Stimulated activated CD4-positive, alpha-beta T cell treated with anti-CD3 and anti-CD28 coated beads, Interleukin-4, amount 100 ng/mL, for 4 hours (primary cell): Measurements from ENCODE around the gene TTLL11.

Source experiments
- DNase-seq, 2 experiments: peaks; one replicate each; pipeline ENCODE4 v3.0.0-alpha.2; 2020

The TTLL11 gene

DNA sequence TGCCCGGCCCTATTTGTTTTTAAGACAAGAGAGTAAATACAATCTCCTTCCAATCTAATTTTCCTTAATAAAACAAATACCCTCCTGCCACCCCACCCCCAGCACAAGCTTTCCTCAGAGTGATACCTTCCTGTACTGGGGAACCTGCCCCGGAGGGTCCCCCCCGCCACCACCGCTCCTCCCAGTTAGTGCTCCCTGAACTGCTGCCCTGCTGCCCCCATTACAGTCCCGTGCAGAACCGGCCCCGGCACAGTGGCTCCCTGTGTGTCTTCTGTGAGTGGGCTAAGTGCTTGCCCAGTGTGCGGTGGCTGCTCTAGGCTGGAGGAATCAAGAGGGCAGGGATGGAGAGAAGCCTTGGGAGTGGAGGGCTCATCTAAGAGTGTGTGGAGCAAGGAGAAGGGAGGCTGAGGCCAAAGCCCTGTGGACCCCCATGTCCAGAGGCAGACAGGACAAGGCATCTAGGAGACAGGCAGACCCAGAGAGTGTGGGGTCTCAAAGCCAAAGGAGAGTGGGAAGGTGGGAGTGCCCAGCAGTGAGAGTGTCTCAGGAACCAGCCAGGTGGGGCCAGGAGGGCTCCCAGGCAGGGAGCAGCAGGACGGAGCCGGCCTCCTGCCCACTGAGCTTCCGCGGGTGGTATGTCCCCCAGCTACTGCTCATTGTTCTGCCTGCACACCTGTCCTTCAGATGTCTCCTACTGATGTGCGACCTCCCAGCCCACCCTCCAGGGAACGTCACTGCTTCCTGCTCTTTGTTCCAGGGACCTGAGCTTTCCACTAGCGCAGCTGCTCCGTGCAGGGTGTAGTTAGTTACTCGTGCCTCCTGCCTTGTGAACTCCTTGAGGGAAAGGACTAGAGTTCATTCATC is 312.7 kb downstream of the TTLL11 start:
- no peak for DNase-seq

DNA sequence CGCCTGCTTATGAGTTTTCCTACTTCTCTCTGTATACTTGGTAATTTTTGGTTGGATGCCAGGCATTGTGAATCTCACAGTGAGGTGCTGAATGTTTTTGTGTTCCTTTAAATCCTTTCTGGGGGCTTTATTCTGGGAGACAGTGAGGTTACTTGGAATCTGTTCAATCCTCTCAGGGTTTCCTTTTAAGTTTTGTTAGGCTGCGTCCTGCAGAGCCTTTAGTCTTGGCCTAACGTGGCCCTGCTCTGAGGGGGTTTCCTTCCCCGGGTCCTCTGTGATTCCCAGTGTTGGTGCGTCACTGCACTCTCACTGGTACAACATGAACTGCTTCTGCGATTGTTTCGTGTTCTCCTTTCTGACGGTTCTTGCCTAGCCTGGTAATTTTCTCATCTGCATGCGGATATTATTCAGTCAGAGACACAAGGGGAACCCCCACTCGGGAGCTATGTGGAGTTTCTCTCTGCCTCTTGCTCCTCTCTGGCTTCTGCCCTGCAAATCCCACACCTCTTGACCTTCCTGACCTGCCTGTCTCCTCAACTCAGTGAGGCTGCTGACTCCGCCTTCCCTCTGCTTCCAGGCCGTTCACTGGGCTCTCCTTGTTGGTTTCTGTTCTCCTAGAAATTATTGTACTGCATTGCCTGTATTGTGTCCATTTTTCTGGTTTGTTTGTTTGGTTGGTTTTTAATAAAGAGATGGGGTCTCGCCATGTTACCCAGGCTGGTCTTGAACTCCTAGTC is 313.6 kb downstream of the TTLL11 start:
- DNase-seq = no peak

DNA sequence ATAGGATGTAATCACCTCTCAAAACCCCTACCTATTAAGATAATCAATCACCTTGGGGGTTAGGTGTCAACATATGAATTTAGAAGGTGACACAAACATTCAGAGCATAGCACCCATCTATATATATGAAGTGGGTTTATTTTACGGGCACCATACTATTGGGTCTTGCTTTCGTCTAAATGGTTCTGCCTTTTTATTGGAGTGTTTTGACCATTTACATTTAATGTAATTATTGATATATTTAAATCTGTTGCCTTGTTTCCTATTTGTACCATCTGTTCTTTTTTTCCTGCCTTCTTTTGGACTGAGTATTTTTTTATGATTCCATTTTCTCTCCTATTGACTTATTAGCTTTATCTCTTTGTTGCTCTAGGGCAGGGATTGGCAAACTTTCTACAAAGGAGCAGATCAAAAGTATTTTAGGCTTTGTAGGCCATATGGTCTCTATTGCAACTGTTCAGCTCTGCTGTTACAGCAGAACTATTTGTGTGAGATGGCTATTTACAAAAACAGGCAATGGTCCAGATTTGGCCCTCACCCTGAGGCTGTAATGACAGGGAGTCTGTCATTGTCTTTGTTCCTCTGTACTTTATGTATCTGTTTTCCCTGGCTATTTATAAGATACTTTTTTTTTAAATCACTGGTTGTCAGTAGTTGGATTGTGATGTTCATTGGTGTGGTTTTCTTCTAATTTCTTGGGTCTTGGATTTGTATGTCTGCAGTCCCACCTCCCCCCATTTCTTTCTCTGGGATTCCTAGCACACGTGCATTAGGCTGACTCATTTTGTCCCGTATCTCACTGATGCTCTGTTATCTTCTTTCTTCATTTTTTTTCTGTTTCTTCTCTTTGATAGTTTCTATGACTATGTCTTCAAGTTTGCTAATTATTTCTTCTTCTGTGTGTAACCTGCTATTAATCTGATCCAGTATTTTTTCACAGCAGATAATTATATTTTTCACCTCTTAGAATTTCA is 314.6 kb downstream of the TTLL11 start:
- no peak for DNase-seq

DNA sequence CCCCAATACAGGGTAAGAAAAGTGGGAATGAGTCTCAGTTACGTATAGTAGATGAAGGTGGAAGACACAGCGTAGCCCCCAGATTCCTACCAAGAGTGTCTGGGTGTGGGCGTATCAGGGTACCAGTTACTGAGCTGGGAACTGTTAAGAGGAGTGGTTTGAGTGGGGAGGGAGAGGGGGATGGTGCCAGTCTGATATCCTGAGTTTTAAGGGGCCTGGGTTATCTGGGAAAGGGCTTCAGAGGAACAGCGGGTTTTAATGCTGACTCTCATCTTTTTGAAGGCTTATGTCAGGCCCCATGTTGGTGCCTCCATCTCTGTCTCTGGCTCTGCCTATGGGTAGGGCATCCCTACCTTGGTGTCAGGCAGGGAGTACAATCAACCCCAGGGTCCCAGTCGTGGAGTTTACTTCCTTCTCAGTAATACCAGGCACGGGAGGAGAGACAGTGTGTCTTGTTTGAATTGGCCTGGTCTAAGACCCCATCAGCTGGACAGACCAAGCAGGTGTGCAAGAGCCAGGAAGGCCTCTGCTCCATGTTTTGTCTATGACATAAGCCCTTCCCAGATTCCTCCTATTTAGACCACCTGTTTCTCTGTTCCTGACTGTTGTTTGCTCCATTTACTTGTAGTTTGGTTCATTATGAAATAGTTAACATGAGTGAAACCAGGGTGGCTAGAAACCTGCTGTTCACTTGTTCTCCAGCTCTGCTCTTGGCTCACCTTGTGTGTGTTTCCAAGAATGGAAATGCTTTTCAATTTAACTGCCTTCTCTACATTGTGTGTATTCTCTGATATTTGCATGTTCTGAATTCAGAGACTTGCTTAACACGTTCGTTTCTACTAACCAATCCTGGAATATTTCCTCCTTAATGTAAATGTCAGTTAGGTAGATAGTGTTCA is 316.1 kb downstream of the TTLL11 start:
- no peak for DNase-seq

DNA sequence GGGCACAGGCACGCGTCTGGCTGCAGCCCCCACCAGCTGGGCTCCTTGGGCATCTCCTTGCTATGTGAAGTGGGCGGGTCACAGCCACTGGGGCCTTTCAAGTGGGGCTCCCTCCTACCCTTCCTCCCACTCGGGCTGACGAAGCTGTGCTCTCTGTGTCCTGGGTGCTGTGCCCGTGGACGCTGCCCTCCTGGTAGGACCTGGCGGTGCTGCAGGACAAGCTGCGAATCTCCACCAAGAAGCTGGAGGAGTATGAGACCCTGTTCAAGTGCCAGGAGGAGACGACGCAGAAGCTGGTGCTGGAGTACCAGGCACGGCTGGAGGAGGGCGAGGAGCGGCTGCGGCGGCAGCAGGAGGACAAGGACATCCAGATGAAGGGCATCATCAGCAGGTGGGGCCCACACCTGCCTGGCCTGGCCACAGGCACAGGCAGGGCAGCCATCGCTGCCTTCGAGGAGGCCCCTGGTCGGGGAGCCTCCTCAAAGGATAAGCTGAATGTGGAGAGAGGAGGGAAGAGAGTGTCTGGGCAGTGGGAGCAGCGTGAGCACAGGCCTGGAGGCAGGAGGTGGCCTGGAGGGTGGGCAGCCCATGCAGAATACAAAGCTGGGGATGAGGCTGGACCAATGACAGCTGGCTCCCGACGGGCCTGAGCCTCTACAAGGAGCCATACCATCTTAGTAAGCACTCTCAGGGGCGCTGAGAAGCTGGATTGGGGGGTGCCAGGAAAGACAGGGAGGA is 316.9 kb downstream of the TTLL11 start:
- DNase-seq = no peak

DNA sequence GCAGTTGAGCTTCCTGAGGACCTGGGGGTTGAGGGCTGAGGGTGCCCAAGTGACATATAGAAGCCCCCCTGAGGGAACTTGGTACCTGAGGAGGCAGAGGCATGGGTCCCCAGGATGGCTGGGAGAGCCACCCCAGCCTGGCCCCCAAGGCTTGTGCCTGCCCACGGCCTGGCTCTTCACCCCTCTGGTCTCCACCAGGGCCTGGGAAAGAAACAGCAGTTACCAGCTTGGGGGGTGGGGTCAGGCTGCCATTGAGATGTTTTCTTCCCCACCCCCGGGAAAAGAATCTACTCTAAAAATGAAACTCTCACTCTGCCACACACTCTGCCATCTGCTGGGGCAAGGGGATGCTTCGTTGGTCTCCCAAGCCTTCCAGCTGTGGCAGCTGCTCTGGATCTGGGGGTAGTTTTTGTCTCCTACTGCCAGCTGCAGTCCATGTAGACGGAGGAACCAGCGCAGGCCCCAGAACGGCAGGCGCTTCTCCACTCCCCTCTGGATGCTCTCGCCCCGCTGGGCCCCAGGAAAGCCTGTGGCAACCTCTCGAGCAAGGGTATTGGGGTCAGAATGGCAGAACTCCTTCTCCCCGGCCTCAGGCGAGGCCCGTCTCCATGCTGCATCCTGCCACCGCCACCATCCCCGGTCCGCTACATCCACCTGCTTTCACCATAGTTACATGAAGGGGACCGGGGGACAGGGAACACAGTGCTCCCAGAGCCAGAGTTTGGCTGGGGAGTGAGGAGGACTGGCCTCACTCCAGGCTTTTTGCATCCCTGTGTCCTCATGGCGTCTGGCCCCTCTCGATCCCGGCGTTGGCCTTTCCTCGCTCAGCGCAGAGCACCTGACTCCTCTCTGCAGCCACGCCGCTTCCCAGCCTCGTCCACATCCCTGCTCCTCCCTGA is 318.1 kb downstream of the TTLL11 start:
- DNase-seq = no peak

DNA sequence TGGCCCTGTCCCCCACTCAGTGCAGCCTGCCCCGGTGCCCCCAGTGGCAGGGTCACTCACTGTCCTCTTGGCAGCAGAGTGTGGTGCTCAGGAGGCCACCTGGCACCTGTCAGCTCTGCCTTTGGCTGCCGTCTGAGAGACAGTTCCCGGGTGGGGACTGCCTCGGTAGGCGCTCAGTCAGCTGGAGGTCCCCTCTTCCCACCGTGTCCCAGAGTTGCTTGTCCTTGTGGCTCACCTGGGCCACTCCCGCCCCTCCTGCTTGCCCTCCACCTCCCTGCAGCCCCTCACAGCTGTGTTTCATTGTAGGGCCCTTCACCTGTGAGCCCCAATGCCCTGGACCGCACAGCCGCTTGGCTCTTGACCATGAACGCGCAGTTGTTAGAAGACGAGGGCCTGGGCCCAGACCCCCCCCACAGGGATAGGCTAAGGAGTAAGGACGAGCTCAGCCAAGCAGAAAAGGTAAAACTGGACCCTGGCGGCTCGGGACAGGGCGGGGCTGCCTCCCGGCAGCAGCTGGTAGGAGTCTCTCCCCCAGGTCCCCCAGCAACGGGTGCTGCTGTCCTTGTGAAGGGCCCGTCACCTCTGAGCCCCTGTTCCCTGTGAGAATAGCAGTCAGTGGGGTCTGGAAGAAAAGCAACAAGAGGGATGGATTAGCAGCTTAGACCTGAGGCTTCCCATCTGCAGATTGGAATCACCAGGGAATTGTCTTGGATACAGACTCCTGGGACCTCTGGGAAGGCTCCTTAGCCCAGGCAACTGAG is 319.0 kb downstream of the TTLL11 start:
- no peak for DNase-seq

DNA sequence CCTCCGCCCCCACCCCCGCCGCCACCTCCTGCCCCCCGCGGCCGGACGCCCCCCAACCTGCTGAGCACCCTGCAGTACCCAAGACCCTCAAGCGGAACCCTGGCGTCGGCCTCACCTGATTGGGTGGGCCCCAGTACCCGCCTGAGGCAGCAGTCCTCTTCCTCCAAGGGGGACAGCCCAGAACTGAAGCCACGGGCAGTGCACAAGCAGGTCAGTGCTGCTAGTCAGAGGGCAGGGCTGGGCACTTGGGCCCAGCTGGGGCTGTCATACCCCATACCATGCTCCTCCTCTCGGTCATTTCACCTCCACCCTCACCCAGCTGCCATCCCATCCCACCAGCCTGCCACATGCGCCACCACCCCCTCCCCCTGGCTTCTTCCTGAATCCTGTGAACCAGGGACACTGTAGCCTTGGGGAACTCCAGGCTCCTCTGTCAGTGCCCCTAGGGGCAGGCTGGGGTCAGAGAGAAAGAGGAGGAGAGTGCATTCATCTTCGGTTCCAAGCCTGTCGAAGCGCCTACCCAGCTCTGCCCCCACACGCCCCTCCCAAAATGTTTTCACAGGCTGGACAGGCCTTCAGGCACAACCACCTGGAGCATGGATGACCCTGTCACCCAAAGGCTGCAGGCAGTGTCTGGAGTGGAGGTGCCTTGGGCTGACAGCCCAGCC is 319.7 kb downstream of the TTLL11 start:
- no peak for DNase-seq

DNA sequence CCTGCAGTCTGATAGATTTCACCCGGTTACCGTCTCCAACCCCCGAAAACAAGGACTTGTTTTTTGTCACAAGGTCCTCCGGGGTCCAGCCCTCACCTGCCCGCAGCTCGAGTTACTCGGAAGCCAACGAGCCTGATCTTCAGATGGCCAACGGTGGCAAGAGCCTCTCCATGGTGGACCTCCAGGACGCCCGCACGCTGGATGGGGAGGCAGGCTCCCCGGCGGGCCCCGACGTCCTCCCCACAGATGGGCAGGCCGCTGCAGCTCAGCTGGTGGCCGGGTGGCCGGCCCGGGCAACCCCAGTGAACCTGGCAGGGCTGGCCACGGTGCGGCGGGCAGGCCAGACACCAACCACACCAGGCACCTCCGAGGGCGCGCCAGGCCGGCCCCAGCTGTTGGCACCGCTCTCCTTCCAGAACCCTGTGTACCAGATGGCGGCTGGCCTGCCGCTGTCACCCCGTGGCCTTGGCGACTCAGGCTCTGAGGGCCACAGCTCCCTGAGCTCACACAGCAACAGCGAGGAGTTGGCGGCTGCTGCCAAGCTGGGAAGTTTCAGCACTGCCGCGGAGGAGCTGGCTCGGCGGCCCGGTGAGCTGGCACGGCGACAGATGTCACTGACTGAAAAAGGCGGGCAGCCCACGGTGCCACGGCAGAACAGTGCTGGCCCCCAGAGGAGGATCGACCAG is 320.4 kb downstream of the TTLL11 start:
- no peak for DNase-seq
